HG03460 (cell line): ENCODE data around the gene FAIM2.

ENCODE experiments used
- ATAC-seq: cut with Tn5 transposase; IDR thresholded peaks from one replicate; pipeline ENCODE4 v1.9.1; 2021; ENCODE audit not compliant: unreplicated experiment

FAIM2 gene

GRCh38 chr12:49827401-49828099 is 76.2 kb downstream of the FAIM2 start:
- ATAC-seq: peak; percentile 17

GRCh38 chr12:49827051-49827400 is 76.7 kb downstream of the FAIM2 start:
- no peak for ATAC-seq

- ATAC-seq: no peak
These were observed 77.7 kb downstream of the FAIM2 start for GRCh38 chr12:49825971-49826421.

GRCh38 chr12:49825360-49825970 is 78.2 kb downstream of the FAIM2 start:
- ATAC-seq: no peak

- no peak for ATAC-seq
These were observed 78.8 kb downstream of the FAIM2 start for GRCh38 chr12:49824895-49825294.

- ATAC-seq: no peak
These were observed 79.3 kb downstream of the FAIM2 start for GRCh38 chr12:49824416-49824815.

GRCh38 chr12:49823951-49824350 is 79.7 kb downstream of the FAIM2 start:
- no peak for ATAC-seq

GRCh38 chr12:49823350-49823749 is 80.3 kb downstream of the FAIM2 start:
- no peak for ATAC-seq

GRCh38 chr12:49821373-49822287 is 82.1 kb downstream of the FAIM2 start:
- ATAC-seq: no peak

- no peak for ATAC-seq
These were observed 83.9 kb downstream of the FAIM2 start for GRCh38 chr12:49819786-49820185.

GRCh38 chr12:49818241-49818895 is 85.3 kb downstream of the FAIM2 start:
- no peak for ATAC-seq
